ENCODE data around the gene HLA-DMA. TPM values are rescaled to one million over a fixed set of nuclear protein-coding genes. Genes with fewer than 3 reads are reported as not detected.

The HLA-DMA gene
- total and polyA plus RNA-seq, 2 of the 8 experiments (the other 6 are each of a cell fraction or from before 2014, with no cell fraction given), result 13.3 to 23.1 TPM

DNA sequence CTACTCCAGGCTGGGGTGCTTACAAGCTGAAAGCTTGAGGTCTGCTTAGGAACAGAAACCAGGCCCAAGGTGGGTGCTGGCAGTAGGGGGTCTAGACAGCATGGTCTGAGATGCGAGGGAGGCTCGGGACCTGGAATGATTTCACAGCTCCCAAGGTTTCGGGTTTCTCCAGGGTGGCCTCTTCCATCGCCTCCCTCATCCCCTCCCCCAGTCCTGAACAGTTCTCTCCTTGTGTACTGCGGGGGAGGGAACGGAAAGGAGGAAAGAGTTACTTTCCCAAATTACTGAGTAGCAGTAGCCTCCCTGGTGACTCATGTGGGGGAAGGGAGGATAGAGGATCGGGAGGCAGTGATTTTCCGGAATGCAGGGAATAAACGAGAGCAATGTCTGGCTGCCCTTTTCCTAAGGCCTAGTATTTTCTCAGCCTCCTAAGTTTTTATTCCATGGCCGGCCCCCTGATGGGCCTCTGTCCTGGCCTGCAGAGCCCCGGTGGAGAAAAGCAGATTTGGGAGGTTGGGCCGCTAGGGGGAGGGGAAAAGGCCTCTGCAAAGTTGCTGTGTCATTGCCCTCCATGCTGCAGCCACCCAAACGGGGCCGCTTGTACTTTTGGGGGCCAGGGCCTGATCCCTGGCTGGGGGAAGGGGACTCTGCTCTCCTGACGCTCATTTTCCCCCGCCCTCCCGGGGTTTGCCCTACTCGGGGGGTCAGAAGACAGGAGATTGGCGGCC lies 17.0 kb upstream of the HLA-DMA start (continued):
- TF ChIP-seq, protein P1, sequence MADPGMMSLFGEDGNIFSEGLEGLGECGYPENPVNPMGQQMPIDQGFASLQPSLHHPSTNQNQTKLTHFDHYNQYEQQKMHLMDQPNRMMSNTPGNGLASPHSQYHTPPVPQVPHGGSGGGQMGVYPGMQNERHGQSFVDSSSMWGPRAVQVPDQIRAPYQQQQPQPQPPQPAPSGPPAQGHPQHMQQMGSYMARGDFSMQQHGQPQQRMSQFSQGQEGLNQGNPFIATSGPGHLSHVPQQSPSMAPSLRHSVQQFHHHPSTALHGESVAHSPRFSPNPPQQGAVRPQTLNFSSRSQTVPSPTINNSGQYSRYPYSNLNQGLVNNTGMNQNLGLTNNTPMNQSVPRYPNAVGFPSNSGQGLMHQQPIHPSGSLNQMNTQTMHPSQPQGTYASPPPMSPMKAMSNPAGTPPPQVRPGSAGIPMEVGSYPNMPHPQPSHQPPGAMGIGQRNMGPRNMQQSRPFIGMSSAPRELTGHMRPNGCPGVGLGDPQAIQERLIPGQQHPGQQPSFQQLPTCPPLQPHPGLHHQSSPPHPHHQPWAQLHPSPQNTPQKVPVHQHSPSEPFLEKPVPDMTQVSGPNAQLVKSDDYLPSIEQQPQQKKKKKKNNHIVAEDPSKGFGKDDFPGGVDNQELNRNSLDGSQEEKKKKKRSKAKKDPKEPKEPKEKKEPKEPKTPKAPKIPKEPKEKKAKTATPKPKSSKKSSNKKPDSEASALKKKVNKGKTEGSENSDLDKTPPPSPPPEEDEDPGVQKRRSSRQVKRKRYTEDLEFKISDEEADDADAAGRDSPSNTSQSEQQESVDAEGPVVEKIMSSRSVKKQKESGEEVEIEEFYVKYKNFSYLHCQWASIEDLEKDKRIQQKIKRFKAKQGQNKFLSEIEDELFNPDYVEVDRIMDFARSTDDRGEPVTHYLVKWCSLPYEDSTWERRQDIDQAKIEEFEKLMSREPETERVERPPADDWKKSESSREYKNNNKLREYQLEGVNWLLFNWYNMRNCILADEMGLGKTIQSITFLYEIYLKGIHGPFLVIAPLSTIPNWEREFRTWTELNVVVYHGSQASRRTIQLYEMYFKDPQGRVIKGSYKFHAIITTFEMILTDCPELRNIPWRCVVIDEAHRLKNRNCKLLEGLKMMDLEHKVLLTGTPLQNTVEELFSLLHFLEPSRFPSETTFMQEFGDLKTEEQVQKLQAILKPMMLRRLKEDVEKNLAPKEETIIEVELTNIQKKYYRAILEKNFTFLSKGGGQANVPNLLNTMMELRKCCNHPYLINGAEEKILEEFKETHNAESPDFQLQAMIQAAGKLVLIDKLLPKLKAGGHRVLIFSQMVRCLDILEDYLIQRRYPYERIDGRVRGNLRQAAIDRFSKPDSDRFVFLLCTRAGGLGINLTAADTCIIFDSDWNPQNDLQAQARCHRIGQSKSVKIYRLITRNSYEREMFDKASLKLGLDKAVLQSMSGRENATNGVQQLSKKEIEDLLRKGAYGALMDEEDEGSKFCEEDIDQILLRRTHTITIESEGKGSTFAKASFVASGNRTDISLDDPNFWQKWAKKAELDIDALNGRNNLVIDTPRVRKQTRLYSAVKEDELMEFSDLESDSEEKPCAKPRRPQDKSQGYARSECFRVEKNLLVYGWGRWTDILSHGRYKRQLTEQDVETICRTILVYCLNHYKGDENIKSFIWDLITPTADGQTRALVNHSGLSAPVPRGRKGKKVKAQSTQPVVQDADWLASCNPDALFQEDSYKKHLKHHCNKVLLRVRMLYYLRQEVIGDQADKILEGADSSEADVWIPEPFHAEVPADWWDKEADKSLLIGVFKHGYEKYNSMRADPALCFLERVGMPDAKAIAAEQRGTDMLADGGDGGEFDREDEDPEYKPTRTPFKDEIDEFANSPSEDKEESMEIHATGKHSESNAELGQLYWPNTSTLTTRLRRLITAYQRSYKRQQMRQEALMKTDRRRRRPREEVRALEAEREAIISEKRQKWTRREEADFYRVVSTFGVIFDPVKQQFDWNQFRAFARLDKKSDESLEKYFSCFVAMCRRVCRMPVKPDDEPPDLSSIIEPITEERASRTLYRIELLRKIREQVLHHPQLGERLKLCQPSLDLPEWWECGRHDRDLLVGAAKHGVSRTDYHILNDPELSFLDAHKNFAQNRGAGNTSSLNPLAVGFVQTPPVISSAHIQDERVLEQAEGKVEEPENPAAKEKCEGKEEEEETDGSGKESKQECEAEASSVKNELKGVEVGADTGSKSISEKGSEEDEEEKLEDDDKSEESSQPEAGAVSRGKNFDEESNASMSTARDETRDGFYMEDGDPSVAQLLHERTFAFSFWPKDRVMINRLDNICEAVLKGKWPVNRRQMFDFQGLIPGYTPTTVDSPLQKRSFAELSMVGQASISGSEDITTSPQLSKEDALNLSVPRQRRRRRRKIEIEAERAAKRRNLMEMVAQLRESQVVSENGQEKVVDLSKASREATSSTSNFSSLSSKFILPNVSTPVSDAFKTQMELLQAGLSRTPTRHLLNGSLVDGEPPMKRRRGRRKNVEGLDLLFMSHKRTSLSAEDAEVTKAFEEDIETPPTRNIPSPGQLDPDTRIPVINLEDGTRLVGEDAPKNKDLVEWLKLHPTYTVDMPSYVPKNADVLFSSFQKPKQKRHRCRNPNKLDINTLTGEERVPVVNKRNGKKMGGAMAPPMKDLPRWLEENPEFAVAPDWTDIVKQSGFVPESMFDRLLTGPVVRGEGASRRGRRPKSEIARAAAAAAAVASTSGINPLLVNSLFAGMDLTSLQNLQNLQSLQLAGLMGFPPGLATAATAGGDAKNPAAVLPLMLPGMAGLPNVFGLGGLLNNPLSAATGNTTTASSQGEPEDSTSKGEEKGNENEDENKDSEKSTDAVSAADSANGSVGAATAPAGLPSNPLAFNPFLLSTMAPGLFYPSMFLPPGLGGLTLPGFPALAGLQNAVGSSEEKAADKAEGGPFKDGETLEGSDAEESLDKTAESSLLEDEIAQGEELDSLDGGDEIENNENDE (IDR thresholded peaks at IDR 0.05; ENCODE audit: insufficient replicate concordance, low read length), result peak; percentile 65
- TF ChIP-seq KDM4A (IDR thresholded peaks at IDR 0.05; ENCODE audit: low read depth, low read length, severe bottlenecking) (no peak), SAP30 (IDR thresholded peaks at IDR 0.05; ENCODE audit: insufficient read depth, insufficient replicate concordance, low read length) (no peak), TAF1 (IDR thresholded peaks at IDR 0.05; ENCODE audit: low read depth, low read length) (peak; percentile 76), TBP (IDR thresholded peaks at IDR 0.05; ENCODE audit: low read depth, low read length) (peak; percentile 40), CBX5 (IDR thresholded peaks at IDR 0.05; ENCODE audit: low read depth, low read length) (no peak), FOSL1 (IDR thresholded peaks at IDR 0.05; ENCODE audit: insufficient read depth, low read depth, low read length) (no peak)
- TF ChIP-seq, protein P2, sequence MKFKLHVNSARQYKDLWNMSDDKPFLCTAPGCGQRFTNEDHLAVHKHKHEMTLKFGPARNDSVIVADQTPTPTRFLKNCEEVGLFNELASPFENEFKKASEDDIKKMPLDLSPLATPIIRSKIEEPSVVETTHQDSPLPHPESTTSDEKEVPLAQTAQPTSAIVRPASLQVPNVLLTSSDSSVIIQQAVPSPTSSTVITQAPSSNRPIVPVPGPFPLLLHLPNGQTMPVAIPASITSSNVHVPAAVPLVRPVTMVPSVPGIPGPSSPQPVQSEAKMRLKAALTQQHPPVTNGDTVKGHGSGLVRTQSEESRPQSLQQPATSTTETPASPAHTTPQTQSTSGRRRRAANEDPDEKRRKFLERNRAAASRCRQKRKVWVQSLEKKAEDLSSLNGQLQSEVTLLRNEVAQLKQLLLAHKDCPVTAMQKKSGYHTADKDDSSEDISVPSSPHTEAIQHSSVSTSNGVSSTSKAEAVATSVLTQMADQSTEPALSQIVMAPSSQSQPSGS (IDR thresholded peaks at IDR 0.05; ENCODE audit: low read length), result peak; percentile 43; the same call in 1 of the 2 replicates

All from H1 (cell line).